CD4-positive, alpha-beta T cell treated with Interleukin-17A for 1 hour (primary cell): ENCODE results near the gene NSD2.
"Not testable (repeated sequence)": the region's sequence is repeated elsewhere in the genome, so short reads cannot be mapped to it uniquely, and the experiment has no call there.

Source experiments
- DNase-seq: peaks from one replicate; pipeline ENCODE4 v3.0.0-alpha.2; 2020

The NSD2 gene

GRCh38 chr4:1985780-1986577 lies 114.8 kb downstream of the NSD2 start:
- no peak for DNase-seq

GRCh38 chr4:1986578-1987210 lies 115.5 kb downstream of the NSD2 start:
- no peak for DNase-seq

- DNase-seq: no peak
These were observed 116.1 kb downstream of the NSD2 start for GRCh38 chr4:1987296-1987695.

GRCh38 chr4:1987721-1988326 lies 116.6 kb downstream of the NSD2 start:
- DNase-seq: no peak

- DNase-seq: no peak
These were observed 117.1 kb downstream of the NSD2 start for GRCh38 chr4:1988327-1988724.

GRCh38 chr4:1989533-1990347 lies 118.5 kb downstream of the NSD2 start:
- no peak for DNase-seq

- DNase-seq: no peak
These were observed 119.1 kb downstream of the NSD2 start for GRCh38 chr4:1990348-1990645.

- no peak for DNase-seq
These were observed 119.5 kb downstream of the NSD2 start for GRCh38 chr4:1990676-1991075.

GRCh38 chr4:1991087-1991486 lies 119.9 kb downstream of the NSD2 start:
- DNase-seq: no peak

- DNase-seq: no peak
These were observed 120.6 kb downstream of the NSD2 start for GRCh38 chr4:1991596-1992434.

GRCh38 chr4:1992468-1993168 lies 121.4 kb downstream of the NSD2 start:
- DNase-seq: no peak

- no peak for DNase-seq
These were observed 122.0 kb downstream of the NSD2 start for GRCh38 chr4:1993169-1993516.

- not testable (repeated sequence) for DNase-seq
These were observed 122.7 kb downstream of the NSD2 start for GRCh38 chr4:1993718-1994516.

- no peak for DNase-seq
These were observed 123.7 kb downstream of the NSD2 start for GRCh38 chr4:1994938-1995337.

GRCh38 chr4:1996866-1997611 lies 125.8 kb downstream of the NSD2 start:
- DNase-seq: no peak

GRCh38 chr4:1997712-1998111 lies 126.5 kb downstream of the NSD2 start:
- no peak for DNase-seq

GRCh38 chr4:1998296-1998695 lies 127.1 kb downstream of the NSD2 start:
- DNase-seq: no peak

- DNase-seq: not testable (repeated sequence)
These were observed 128.1 kb downstream of the NSD2 start for GRCh38 chr4:1999308-1999707.

GRCh38 chr4:2003361-2003760 lies 132.2 kb downstream of the NSD2 start:
- DNase-seq: not testable (repeated sequence)

- no peak for DNase-seq
These were observed 135.2 kb downstream of the NSD2 start for GRCh38 chr4:2006367-2006766.
